Activated T-cell treated with anti-CD3 and anti-CD28 coated beads, Interleukin-2, amount 50 U/mL, for 4 hours (primary cell): ENCODE data around the gene PRSS27. TPM values are rescaled to one million over a fixed set of nuclear protein-coding genes. Genes with fewer than 3 reads are reported as not detected.
"Not testable (repeated sequence)": the region's sequence is repeated elsewhere in the genome, so short reads cannot be mapped to it uniquely, and the experiment has no call there.

Source experiments
- ATAC-seq, 2 donors: fragments of 200-7000 bp; cut with Tn5 transposase; one replicate each; pipeline ENCODE4 v1.10.0; 2021
- DNase-seq: peaks from one replicate; pipeline ENCODE4 v3.0.0-alpha.2; 2020
- H3K27me3 Mint-ChIP-seq: one replicate; pipeline ENCODE4 v1.8.0; 2021; ENCODE audit warnings: low read depth, mixed read lengths
- H3K36me3 Mint-ChIP-seq: one replicate; pipeline ENCODE4 v1.8.0; 2022; ENCODE audit warnings: mixed read lengths; ENCODE audit not compliant: insufficient read depth
- H3K4me1 Mint-ChIP-seq: one replicate; pipeline ENCODE4 v1.8.0; 2021; ENCODE audit warnings: low read depth, mixed read lengths
- H3K4me3 Mint-ChIP-seq: one replicate; pipeline ENCODE4 v1.8.0; 2021; ENCODE audit warnings: mild to moderate bottlenecking, moderate library complexity, mixed read lengths
- H3K9me3 Mint-ChIP-seq: one replicate; pipeline ENCODE4 v1.8.0; 2021; ENCODE audit warnings: mixed read lengths
- total RNA-seq, 3 donors: library from RNA; stranded (reverse); gene quantifications; one replicate each; pipeline ENCODE4 v1.2.1, GENCODE V29; 2021

The PRSS27 gene
- total RNA-seq, 3 donors from 2014 or later: 0.76 to 1.2 (median 0.84) TPM

DNA sequence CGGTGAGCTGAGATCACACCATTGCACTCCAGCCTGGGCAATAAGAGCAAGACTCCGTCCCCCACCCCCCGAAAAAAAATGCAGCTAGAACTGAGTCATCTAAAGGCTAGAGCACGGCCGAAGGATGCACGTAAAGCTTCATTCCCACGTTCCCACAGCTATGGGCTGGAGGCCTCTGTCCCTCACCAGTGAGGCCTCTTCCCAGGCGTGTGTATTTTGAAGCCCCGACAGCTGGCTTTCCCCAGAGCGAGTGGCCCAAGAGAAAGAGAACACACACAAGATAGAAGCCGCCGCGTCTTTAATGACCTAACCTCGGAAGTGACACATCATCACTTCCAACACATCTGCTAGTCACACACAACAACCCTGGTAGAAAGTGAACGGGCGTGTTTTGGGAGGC, 44.3 kb downstream of the PRSS27 start:
- Mint-ChIP-seq H3K4me1 (peaks cover 15% of the 10 kb centered on the region), H3K27me3 (no peaks in the 10 kb centered on the region), H3K9me3 (no peaks in the 10 kb centered on the region), H3K36me3 (peaks cover 4% of the 10 kb centered on the region), H3K4me3 (no peak overlapping the region)
- ATAC-seq: no peak
- no peak for DNase-seq

DNA sequence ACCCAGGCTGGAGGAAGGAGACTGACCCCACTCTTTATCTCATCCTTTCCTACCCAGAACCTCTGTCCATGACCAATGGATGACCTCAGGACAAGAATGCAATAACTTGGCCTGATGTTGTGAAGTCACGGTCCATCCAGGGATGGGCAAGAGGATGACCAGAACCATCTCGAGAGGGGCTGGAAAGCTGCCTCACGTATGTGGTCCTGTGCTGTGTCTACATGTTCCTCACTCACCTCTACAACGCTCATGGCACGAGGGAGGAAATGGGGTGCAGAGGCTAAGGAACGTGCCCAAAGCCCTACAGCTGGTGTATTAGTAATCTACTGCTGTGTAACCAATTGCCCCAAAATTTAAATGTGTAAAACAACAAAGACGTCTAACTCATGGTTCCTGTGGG, 45.0 kb downstream of the PRSS27 start:
- DNase-seq (no peak), ATAC-seq (no peak)
- no peaks in the 10 kb centered on the region for H3K9me3 Mint-ChIP-seq
- no peaks in the 10 kb centered on the region for H3K27me3 Mint-ChIP-seq
- H3K4me3 Mint-ChIP-seq: peak overlapping the region; percentile 8
- H3K36me3 Mint-ChIP-seq: peaks cover 4% of the 10 kb centered on the region
- H3K4me1 Mint-ChIP-seq: peaks cover 16% of the 10 kb centered on the region

DNA sequence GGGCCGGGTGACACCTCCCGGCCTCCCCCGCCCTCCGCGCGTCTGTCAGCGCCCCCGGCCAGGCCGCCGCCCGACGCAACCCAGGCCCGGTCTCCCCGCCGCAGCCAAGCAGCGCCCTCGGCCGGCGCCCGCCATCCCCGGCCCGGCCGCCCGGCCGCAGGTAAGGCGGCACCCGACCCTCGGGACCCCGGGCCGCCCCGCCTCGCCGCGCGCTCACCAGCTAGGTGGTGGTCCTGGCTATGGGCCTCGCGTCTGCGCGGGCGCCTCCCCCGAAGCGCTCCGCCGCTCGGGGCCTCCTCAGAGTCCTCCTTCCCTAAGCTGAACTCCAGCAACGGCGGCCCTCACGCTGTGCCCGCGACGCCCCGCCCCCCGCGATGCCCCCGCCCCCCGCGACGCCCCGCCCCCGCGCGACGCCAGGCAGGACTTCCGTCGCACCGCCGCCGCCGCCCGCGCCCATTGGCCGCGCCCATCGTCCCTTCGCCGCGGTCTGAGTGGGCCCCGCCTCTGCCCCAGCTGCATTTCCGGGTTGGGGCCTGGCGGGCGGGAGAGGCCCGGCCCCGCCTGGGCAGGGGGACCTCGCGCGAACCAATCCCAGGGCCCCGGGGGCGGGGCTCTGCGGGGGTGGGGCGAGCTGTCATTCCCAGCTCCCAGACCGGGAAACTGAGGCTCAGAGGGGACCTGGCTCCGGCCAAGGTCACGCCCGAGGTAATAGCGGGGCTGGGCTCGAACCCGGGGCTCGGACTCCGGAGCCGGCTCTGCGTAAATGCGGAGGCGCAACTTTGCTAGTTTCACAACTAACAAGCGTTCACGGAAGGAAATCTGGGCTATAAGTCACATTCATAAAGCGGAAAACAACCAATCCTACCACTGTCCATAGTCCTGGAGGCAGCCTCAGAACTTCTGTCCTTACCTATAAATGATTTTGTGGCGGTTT, 46.7 kb downstream of the PRSS27 start:
- ATAC-seq (peak; percentile 96 to 98), DNase-seq (peak; percentile 90)
- Mint-ChIP-seq H3K36me3 (peaks cover 6% of the 10 kb centered on the region), H3K27me3 (no peaks in the 10 kb centered on the region), H3K4me1 (peaks cover 24% of the 10 kb centered on the region), H3K4me3 (peak overlapping the region; percentile 85), H3K9me3 (no peaks in the 10 kb centered on the region)

DNA sequence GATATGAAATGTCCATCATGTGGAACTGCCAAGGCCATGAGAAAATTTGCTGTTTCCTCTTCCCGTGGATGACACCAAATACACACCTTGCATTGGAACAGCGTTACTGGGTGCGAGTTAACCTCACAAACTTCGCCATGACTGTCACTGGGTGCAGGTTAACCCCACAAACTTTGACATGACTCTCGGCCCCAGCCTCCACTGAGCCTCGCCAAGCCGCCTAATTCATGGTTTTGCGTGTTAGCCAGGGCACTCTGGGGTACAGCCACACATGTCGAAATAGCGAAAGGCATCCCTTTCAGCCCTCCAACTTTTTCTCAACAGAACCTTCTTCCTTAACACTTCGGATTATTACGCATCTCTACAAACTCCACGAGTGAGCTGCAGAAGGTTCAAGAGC, 48.3 kb downstream of the PRSS27 start:
- H3K9me3 Mint-ChIP-seq: no peaks in the 10 kb centered on the region
- DNase-seq (no peak), ATAC-seq (no peak)
- peaks cover 24% of the 10 kb centered on the region for H3K4me1 Mint-ChIP-seq
- peaks cover 20% of the 10 kb centered on the region for H3K36me3 Mint-ChIP-seq
- H3K27me3 Mint-ChIP-seq: no peaks in the 10 kb centered on the region
- H3K4me3 Mint-ChIP-seq: peak overlapping the region; percentile 84

DNA sequence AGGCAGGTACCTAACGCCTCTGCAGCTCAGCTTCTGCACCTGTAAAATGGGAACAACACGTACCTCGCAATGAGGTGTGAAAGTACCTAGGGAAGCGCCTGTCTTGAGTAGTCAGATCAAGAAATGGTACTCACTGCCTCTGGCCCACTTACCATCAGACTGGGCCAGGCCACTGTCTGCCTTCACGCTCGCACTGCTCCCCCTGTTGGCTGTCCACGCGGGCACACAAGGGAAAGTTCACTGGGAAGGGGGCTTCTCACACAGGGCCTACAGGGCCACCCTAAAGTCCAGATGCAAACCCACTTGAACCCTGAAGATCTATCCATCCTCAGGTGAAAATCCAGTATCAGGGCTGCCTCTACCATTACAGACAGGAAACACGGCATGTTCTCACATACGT, 48.8 kb downstream of the PRSS27 start:
- DNase-seq, H3K27me3 Mint-ChIP-seq, ATAC-seq, H3K9me3 Mint-ChIP-seq: not testable (repeated sequence)
- H3K36me3 Mint-ChIP-seq: peaks cover 24% of the 10 kb centered on the region
- peak overlapping the region; percentile 84 for H3K4me3 Mint-ChIP-seq
- peaks cover 24% of the 10 kb centered on the region for H3K4me1 Mint-ChIP-seq

DNA sequence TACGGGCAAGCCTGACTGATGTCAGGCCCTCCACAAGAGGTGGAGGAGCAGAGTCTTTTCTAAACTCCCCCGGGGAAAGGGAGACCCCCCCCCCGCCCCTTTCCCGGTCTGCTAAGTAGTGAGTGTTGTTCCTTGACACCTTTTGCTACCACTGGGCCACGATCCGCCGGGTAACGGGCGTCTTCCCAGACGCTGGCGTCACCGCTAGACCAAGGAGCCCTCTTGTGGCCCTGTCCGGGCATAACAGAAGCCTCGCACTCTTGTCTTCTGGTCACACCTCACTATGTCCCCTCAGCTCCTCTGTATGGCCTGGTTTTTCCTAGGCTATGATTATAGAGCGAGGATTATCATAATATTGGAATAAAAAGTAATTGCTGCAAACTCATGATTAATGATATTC, 50.0 kb downstream of the PRSS27 start:
- H3K27me3 Mint-ChIP-seq, H3K9me3 Mint-ChIP-seq, ATAC-seq: not testable (repeated sequence)
- DNase-seq: peak; percentile 61
- H3K4me3 Mint-ChIP-seq: peak overlapping the region; percentile 64
- H3K36me3 Mint-ChIP-seq: peaks cover 28% of the 10 kb centered on the region
- peaks cover 27% of the 10 kb centered on the region for H3K4me1 Mint-ChIP-seq

DNA sequence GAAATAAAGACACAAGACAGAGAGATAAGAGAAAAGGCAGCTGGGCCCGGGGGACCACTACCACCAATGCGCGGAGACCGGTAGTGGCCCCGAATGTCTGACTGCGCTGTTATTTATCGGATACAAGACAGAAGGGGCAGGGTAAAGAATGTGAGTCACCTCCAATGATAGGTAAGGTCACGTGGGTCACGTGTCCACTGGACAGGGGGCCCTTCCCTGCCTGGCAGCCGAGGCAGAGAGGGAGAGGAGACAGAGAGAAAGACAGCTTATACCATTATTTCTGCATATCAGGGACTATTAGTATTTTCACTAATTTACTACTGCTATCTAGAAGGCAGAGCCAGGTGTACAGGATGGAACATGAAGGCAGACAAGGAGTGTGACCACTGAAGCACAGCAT, 50.4 kb downstream of the PRSS27 start:
- H3K36me3 Mint-ChIP-seq: peaks cover 31% of the 10 kb centered on the region
- H3K9me3 Mint-ChIP-seq, H3K27me3 Mint-ChIP-seq, ATAC-seq, DNase-seq: not testable (repeated sequence)
- peaks cover 31% of the 10 kb centered on the region for H3K4me1 Mint-ChIP-seq
- peak overlapping the region; percentile 64 for H3K4me3 Mint-ChIP-seq

DNA sequence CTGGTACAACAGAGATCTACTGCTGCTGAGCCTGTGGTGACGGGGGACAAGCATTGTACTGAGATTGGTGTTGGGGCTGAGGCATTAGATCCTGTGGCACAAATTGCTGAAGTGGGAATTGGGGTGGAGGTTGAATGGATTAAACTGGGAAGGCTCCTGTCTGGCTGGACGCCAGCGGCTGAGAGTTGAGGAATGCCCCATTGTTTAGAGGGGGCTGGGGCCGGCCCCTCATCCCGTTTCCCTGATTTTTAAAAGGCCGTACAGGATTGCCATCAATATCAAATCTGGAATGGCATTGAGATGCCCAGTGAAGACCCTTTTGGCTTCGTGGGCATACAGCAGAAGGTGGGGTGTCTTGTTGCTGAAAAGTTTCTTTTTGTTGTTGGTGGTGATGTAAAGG, 53.4 kb downstream of the PRSS27 start:
- Mint-ChIP-seq H3K4me1 (peaks cover 49% of the 10 kb centered on the region), H3K36me3 (peaks cover 38% of the 10 kb centered on the region)
- H3K27me3 Mint-ChIP-seq, DNase-seq, ATAC-seq, H3K9me3 Mint-ChIP-seq, H3K4me3 Mint-ChIP-seq: not testable (repeated sequence)

DNA sequence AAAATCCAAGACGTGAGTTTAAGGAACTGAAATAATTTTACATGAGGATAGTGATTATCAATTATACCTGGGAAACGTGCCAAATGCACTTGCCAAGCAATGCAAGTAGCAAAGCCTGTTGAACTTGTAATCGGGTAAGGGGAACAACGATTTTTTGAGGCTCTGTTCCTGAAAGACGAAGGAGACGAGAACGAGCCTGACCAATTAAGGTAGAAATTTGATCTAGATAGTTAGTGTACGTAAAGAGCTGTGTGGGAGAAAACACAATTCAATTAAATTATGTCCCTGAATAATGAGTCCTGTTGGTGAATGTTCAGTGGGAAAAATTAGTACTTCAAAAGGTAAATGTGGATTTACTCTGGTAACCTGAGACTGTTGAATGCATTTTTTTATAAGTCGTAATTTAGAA, 55.4 kb downstream of the PRSS27 start:
- H3K36me3 Mint-ChIP-seq: peaks cover 38% of the 10 kb centered on the region
- H3K4me1 Mint-ChIP-seq: peaks cover 54% of the 10 kb centered on the region
- no peaks in the 10 kb centered on the region for H3K9me3 Mint-ChIP-seq
- H3K4me3 Mint-ChIP-seq: peak overlapping the region; percentile 60
- ATAC-seq (no peak), DNase-seq (no peak)
- H3K27me3 Mint-ChIP-seq: no peaks in the 10 kb centered on the region

DNA sequence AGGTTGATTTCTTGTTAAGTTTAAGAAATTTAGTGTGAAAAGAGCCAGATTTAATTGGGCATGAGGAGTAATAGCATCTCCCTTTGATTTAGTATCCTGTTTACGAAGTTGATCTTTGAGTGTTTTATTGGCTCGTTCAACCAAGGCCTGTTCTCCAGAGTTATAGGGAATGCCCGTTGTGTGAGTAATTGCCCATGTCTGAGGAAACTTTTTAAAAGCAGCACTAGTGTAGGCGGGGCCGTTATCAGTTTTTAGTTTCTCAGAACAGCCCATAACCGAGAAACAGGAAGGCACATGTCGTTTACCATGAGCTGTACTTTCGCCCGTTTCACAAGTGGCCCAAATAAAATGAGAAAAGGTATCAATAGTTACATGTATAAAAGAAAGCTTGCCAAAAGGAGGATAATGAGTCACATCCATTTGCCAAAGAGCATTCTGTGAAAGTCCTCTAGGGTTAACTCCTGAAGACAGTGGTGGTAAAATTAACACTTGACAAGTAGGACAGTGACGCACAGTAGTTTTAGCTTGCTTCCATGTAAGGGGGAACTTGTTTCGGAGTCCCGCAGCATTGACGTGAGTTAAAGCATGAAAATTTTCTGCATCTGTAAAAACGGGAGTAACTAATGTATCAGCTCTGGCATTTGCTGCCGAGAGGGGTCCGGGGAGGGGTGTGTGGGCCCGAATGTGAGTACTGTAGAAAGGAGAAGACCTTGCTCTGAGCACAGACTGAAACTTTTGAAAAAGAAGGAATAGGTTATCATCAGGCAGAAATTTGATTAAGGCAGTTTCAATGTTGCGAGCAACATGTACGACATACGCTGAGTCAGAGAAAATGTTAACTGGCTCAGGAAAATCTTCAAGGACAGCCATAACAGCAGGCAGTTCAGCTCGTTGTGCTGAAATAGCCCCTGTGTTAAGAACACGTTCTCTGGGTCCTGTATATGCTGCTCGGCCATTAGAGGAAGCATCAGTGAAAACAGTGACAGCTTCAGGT, 56.2 kb downstream of the PRSS27 start:
- Mint-ChIP-seq H3K4me1 (peaks cover 51% of the 10 kb centered on the region), H3K27me3 (no peaks in the 10 kb centered on the region), H3K36me3 (peaks cover 38% of the 10 kb centered on the region), H3K9me3 (no peaks in the 10 kb centered on the region), H3K4me3 (peak overlapping the region; percentile 60)
- ATAC-seq (peak; percentile 87 to 88), DNase-seq (peak; percentile 35)

Other genes starting within 250 kb of the PRSS27 start
- not detected for gene NTN3, start 248.9 kb downstream of the PRSS27 start, total RNA-seq
- 10 to 100 TPM; 25.0 to 27.2 (median 26.3) TPM for gene TBC1D24, start 245.1 kb downstream of the PRSS27 start, total RNA-seq
- 100 to 1,000 TPM; 184 to 198 (median 188) TPM for gene ATP6V0C, start 206.3 kb downstream of the PRSS27 start, total RNA-seq
- gene AMDHD2, start 199.9 kb downstream of the PRSS27 start, total RNA-seq: 10 to 100 TPM; 32.0 to 35.3 (median 35.0) TPM
- gene CEMP1, start 188.8 kb downstream of the PRSS27 start, total RNA-seq: under 1 TPM; 0.16 to 0.60 (median 0.38) TPM
- 10 to 100 TPM; 47.1 to 55.3 (median 54.3) TPM for gene PDPK1, start 182.2 kb downstream of the PRSS27 start, total RNA-seq
- gene KCTD5, start 37.7 kb downstream of the PRSS27 start, total RNA-seq: 10 to 100 TPM; 38.7 to 56.1 (median 42.0) TPM
- 100 to 1,000 TPM; 537 to 551 (median 548) TPM for gene SRRM2, start 32.4 kb upstream of the PRSS27 start, total RNA-seq
- 100 to 1,000 TPM; 223 to 320 (median 298) TPM for gene ELOB, start 57.1 kb upstream of the PRSS27 start, total RNA-seq
- under 1 TPM in 2 of 3 donors, not detected in 1; 0.13 to 0.32 TPM for gene PRSS33, start 67.3 kb upstream of the PRSS27 start, total RNA-seq
- gene PRSS41, start 78.2 kb upstream of the PRSS27 start, total RNA-seq: not detected
- gene PRSS21, start 97.0 kb upstream of the PRSS27 start, total RNA-seq: 10 to 100 TPM in 2 of 3 donors, 1 to 10 TPM in 1; 8.9 to 16.1 (median 13.2) TPM
- under 1 TPM in 1 of 3 donors, not detected in 2; 0.33 TPM for gene ZG16B, start 110.1 kb upstream of the PRSS27 start, total RNA-seq
- gene PRSS22, start 137.9 kb upstream of the PRSS27 start, total RNA-seq: under 1 TPM in 1 of 3 donors, not detected in 2; 0.37 TPM
- gene FLYWCH2, start 163.0 kb upstream of the PRSS27 start, total RNA-seq: 10 to 100 TPM; 25.7 to 28.7 (median 28.5) TPM
- 10 to 100 TPM; 39.8 to 47.9 (median 46.8) TPM for gene FLYWCH1, start 191.7 kb upstream of the PRSS27 start, total RNA-seq
- gene KREMEN2, start 244.1 kb upstream of the PRSS27 start, total RNA-seq: under 1 TPM in 2 of 3 donors, not detected in 1; 0.11 TPM
- 10 to 100 TPM; 17.4 to 24.9 (median 22.6) TPM for gene PAQR4, start 249.1 kb upstream of the PRSS27 start, total RNA-seq